ENCODE measurements around the gene GALNT10.

DNA sequence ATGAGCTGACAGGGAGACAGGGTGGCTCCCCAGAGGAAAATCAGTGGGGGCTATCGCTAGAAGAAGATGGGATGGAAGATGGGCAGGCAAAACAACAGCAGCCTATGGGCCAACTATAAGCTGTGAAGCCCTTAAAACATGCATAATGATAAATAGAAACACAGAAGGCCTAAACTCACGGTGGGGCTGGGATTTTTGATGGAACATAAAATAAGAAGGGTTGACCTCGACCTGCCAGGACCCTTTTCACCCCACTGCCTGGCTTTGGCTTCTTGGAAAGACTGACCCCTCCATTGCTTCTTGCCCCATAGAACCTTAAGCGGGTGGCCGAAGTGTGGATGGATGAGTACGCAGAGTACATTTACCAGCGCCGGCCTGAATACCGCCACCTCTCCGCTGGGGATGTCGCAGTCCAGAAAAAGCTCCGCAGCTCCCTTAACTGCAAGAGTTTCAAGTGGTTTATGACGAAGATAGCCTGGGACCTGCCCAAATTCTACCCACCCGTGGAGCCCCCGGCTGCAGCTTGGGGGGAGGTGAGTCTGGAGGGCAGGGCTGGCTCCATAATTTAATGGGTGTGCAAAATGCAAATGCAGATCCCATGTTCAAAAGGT, 218.8 kb downstream of the GALNT10 start:
- TF ChIP-seq, protein P1, sequence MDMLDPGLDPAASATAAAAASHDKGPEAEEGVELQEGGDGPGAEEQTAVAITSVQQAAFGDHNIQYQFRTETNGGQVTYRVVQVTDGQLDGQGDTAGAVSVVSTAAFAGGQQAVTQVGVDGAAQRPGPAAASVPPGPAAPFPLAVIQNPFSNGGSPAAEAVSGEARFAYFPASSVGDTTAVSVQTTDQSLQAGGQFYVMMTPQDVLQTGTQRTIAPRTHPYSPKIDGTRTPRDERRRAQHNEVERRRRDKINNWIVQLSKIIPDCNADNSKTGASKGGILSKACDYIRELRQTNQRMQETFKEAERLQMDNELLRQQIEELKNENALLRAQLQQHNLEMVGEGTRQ (IDR thresholded peaks at IDR 0.05; ENCODE audit: low read length): no peak
- no peak for TF ChIP-seq POLR2A (IDR thresholded peaks at IDR 0.05; ENCODE audit: control extremely low read depth in 1 of 2, low read depth in 2 of 2, low read length in 2 of 2)
- TF ChIP-seq, protein P2, sequence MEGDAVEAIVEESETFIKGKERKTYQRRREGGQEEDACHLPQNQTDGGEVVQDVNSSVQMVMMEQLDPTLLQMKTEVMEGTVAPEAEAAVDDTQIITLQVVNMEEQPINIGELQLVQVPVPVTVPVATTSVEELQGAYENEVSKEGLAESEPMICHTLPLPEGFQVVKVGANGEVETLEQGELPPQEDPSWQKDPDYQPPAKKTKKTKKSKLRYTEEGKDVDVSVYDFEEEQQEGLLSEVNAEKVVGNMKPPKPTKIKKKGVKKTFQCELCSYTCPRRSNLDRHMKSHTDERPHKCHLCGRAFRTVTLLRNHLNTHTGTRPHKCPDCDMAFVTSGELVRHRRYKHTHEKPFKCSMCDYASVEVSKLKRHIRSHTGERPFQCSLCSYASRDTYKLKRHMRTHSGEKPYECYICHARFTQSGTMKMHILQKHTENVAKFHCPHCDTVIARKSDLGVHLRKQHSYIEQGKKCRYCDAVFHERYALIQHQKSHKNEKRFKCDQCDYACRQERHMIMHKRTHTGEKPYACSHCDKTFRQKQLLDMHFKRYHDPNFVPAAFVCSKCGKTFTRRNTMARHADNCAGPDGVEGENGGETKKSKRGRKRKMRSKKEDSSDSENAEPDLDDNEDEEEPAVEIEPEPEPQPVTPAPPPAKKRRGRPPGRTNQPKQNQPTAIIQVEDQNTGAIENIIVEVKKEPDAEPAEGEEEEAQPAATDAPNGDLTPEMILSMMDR (IDR thresholded peaks at IDR 0.05; ENCODE audit: control extremely low read depth in 1 of 3, insufficient read depth in 1 of 3, low read depth in 1 of 3, low read length in 3 of 3): no peak
- TF ChIP-seq KDM5A (IDR thresholded peaks at IDR 0.05; ENCODE audit: low read length): no peak
- TF ChIP-seq, protein P3, sequence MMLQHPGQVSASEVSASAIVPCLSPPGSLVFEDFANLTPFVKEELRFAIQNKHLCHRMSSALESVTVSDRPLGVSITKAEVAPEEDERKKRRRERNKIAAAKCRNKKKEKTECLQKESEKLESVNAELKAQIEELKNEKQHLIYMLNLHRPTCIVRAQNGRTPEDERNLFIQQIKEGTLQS (IDR thresholded peaks at IDR 0.05; ENCODE audit: insufficient read depth, low read depth, low read length): no peak
- TF ChIP-seq HDAC2 (IDR thresholded peaks at IDR 0.05; ENCODE audit: borderline replicate concordance in 1 of 2, low read depth in 2 of 2, low read length in 2 of 2): no peak
- no peak for TF ChIP-seq ZNF274 (IDR thresholded peaks at IDR 0.05; ENCODE audit: borderline replicate concordance, extremely low read depth, low read length)
- no peak for TF ChIP-seq SRF (IDR thresholded peaks at IDR 0.05; ENCODE audit: low read depth, low read length)
- no peak for TF ChIP-seq POLR2AphosphoS5 (IDR thresholded peaks at IDR 0.05; ENCODE audit: low read depth, low read length)
